ENCODE measurements around the gene TPH2. TPM values are rescaled to one million over a fixed set of nuclear protein-coding genes. Genes with fewer than 3 reads are reported as not detected.

Gene TPH2
- total RNA-seq, 6 experiments from 2014 or later: 0.13 TPM; not detected in 5

DNA sequence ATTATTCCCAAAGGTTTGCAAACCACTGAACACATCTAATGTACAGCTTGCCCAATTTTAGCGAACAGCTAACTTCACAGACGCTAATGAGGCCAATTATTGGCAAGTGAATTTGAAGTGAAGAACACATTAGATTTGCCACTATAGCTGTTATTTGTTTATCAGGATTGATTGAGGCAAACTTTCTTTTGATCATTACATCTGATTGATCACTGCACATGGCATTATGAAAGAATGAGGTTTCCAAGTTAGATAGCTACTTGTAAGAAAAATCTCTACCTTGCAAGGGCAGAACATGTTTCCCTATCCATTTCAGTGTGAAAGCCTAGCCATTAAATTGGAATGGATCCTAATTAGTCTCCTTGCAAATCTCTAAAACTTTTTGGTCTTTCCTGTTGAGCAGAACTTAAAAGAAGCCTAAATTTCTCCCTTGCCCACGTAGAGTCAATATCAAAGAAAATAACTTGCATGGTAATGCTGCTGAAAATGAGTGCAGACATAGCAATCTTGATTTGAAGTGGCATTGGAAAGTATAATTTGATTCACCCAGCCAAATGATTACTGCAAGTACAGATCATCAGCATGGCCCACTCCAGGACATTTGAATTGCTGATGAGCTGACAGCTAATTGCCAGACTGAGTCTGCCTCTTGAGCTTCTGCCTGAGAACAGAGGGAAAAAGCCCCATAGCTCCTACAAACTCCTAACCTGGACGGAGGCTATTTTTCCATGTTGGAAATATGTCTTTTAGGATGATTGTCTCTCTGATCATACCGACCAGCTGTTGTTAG lies 98.6 kb downstream of the TPH2 start:
- H3K36me3 ChIP-seq: no peaks in the 10 kb centered on the region
- intact Hi-C loops (cut with DNase I): no loop called here
- 69% methylated on average over 5 of the region's 5 CpGs for WGBS (ENCODE audit: insufficient coverage, low coverage, low lambda C conversion rate, missing lambda C conversion rate)
- H3K27me3 ChIP-seq: no peaks in the 10 kb centered on the region
- no peak overlapping the region for H3K4me3 ChIP-seq
- no peak for DNase-seq
- H3K27ac ChIP-seq: no peak overlapping the region
- no peaks in the 10 kb centered on the region for H3K9me3 ChIP-seq
- H3K4me1 ChIP-seq: no peaks in the 10 kb centered on the region
- no peak for TF ChIP-seq POLR2A (IDR thresholded peaks at IDR 0.05)
- TF ChIP-seq, protein P1, sequence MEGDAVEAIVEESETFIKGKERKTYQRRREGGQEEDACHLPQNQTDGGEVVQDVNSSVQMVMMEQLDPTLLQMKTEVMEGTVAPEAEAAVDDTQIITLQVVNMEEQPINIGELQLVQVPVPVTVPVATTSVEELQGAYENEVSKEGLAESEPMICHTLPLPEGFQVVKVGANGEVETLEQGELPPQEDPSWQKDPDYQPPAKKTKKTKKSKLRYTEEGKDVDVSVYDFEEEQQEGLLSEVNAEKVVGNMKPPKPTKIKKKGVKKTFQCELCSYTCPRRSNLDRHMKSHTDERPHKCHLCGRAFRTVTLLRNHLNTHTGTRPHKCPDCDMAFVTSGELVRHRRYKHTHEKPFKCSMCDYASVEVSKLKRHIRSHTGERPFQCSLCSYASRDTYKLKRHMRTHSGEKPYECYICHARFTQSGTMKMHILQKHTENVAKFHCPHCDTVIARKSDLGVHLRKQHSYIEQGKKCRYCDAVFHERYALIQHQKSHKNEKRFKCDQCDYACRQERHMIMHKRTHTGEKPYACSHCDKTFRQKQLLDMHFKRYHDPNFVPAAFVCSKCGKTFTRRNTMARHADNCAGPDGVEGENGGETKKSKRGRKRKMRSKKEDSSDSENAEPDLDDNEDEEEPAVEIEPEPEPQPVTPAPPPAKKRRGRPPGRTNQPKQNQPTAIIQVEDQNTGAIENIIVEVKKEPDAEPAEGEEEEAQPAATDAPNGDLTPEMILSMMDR (IDR thresholded peaks at IDR 0.05): no peak
- ATAC-seq: no peak

DNA sequence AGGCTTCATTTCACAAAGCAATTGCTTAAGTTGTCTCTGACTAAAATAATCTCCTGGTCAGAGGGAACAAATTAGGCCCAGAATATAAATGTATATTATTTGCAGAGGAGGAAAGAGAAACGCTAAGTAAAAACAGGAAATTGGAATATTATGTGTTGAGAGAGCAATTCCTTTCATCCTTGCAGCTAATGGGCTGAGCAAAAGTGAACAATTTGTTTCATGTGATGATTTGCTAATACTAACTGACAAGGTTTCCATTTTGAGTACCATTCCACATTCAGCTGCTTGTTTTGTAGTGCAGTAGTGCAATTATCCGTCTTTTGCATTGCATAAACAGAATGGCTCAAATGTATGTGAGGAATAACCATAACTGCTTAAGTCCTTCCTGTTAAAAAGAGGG lies 103.2 kb downstream of the TPH2 start:
- no peaks in the 10 kb centered on the region for H3K27me3 ChIP-seq
- H3K9me3 ChIP-seq: no peaks in the 10 kb centered on the region
- no peak for ATAC-seq
- no peak for DNase-seq
- TF ChIP-seq, protein P1 (IDR thresholded peaks at IDR 0.05): no peak
- TF ChIP-seq POLR2A (IDR thresholded peaks at IDR 0.05): no peak
- WGBS (ENCODE audit: insufficient coverage, low coverage, low lambda C conversion rate, missing lambda C conversion rate): 58% methylated on average over 2 of the region's 2 CpGs
- H3K27ac ChIP-seq: no peak overlapping the region
- intact Hi-C loops (cut with DNase I): no loop called here
- no peak overlapping the region for H3K4me3 ChIP-seq
- no peaks in the 10 kb centered on the region for H3K36me3 ChIP-seq
- H3K4me1 ChIP-seq: no peaks in the 10 kb centered on the region

DNA sequence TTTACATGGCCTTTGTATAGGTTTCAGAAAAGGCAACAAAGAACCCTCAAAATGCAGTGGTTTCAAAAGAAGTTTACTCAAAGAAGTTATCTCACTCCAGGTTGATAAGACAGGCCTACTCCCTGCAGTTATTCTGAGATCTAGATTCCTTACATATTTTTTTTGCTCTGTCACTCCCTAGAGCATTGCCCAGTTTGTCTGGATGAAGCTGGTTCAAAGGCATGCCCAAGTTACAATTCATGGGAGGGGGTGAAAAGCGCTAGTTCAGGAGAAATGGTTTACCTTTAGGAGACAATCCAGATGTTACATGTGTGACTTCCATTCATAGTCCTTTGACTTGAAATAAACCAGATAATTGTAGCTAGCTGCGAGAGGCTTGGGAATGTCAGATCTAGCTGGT lies 115.0 kb downstream of the TPH2 start:
- no peak overlapping the region for H3K27ac ChIP-seq

DNA sequence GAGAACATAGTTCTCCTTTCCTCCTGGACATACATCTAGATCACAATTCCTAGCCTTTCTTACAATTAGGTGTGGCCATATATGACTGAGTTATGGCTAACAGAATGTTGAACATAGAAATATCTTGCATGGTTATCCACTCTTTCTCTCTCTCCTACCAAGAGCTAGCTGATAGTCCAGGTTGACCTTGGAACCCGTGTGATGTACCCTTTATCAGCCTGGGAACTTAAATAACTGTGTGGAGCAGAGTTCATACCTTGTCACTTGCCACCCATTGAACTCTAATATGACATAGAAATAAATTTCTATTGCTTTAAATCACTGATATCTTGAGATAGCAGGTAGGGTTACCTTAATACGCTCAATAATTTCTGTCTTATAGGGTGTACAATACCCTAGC lies 115.9 kb downstream of the TPH2 start:
- Histone ChIP-seq H3K4me3 (no peak overlapping the region), H3K4me1 (no peaks in the 10 kb centered on the region), H3K27ac (no peak overlapping the region), H3K27me3 (no peaks in the 10 kb centered on the region), H3K9me3 (no peaks in the 10 kb centered on the region), H3K36me3 (no peaks in the 10 kb centered on the region)
- no peak for DNase-seq
- no peak for ATAC-seq
- 54% methylated on average over 2 of the region's 2 CpGs for WGBS (ENCODE audit: insufficient coverage, low coverage, low lambda C conversion rate, missing lambda C conversion rate)
- TF ChIP-seq POLR2A (IDR thresholded peaks at IDR 0.05): no peak
- TF ChIP-seq, protein P1 (IDR thresholded peaks at IDR 0.05): no peak
- intact Hi-C loops (cut with DNase I): no loop called here

More for the DNA sequence above, 115.0 kb downstream of the TPH2 start:
- no peaks in the 10 kb centered on the region for H3K4me1 ChIP-seq
- TF ChIP-seq, protein P1 (IDR thresholded peaks at IDR 0.05): no peak
- no peak for TF ChIP-seq POLR2A (IDR thresholded peaks at IDR 0.05)
- H3K27me3 ChIP-seq: no peaks in the 10 kb centered on the region
- no peak for ATAC-seq
- WGBS (ENCODE audit: insufficient coverage, low coverage, low lambda C conversion rate, missing lambda C conversion rate): 52% methylated on average over 2 of the region's 2 CpGs
- H3K9me3 ChIP-seq: no peaks in the 10 kb centered on the region
- H3K4me3 ChIP-seq: no peak overlapping the region
- DNase-seq: no peak
- intact Hi-C loops (cut with DNase I): no loop called here
- no peaks in the 10 kb centered on the region for H3K36me3 ChIP-seq
